Measurements from ENCODE around the gene ATE1. TPM values are rescaled to one million over a fixed set of nuclear protein-coding genes. Genes with fewer than 3 reads are reported as not detected.
A peak's percentile ranks its signal among the peaks of the same experiment; 100 is the strongest.

The ATE1 gene
- total RNA-seq, 1 donor from 2014 or later = 27.6 TPM

DNA sequence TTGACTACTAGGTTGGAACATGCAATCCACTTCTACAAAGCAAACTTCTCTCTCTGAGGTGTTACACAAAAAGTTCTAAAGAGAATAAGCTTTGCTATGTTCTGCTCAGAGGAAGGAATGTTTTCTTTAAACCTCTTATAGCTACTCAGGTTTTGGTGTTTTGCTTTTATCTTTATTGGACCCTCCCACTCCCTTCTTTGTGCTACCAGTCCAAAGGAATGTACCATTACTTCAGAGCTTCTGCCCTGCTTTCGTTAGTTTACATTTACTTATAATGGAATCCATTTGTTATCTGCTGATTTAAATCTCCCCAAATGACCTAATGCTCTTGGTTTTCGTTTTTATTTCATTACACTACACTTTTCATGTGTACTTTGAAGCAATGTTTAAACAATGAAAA, 154.9 kb downstream of the ATE1 start:
- Mint-ChIP-seq H3K4me3 (no peak overlapping the region), H3K36me3 (ENCODE audit: low read depth) (peaks cover 9% of the 10 kb centered on the region), H3K27ac (ENCODE audit: unreplicated experiment) (no peak overlapping the region), H3K27me3 (ENCODE audit: low read depth) (no peaks in the 10 kb centered on the region), H3K9me3 (peaks cover 5% of the 10 kb centered on the region), H3K4me1 (peaks cover 5% of the 10 kb centered on the region)
- TF ChIP-seq CTCF (conservative IDR thresholded peaks at IDR 0.05) = no peak
- DNase-seq (ENCODE audit: low read depth, low spot score) = no peak

GRCh38 chr10:121772406-121772805, 155.4 kb downstream of the ATE1 start:
- Mint-ChIP-seq H3K27me3 (ENCODE audit: low read depth) (no peaks in the 10 kb centered on the region), H3K27ac (ENCODE audit: unreplicated experiment) (no peak overlapping the region), H3K36me3 (ENCODE audit: low read depth) (peaks cover 14% of the 10 kb centered on the region), H3K4me3 (no peak overlapping the region), H3K4me1 (peaks cover 5% of the 10 kb centered on the region), H3K9me3 (peaks cover 9% of the 10 kb centered on the region)
- no peak for DNase-seq (ENCODE audit: low read depth, low spot score)
- TF ChIP-seq CTCF (conservative IDR thresholded peaks at IDR 0.05) = no peak

DNA sequence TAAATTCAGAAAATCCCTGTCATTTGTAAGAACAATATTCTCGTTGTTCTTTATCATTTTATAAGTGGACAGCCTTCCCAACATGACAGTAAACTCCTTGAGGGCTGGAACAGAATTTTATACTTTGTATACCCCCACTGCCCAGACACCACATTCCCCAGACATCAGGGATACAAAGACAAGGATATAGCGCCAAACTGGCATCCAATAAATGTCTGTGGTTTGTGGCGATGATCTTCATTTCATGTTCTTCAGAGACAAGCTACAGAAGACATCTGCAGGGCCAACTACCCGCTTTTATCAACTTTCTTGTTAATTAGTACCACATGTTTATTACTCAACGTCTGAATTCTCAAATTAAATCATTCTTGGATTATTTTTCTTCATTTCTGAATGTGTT, 155.9 kb downstream of the ATE1 start:
- TF ChIP-seq CTCF (conservative IDR thresholded peaks at IDR 0.05) = no peak
- Mint-ChIP-seq H3K4me1 (peaks cover 5% of the 10 kb centered on the region), H3K27ac (ENCODE audit: unreplicated experiment) (peak overlapping the region; percentile 24), H3K9me3 (peaks cover 11% of the 10 kb centered on the region), H3K27me3 (ENCODE audit: low read depth) (no peaks in the 10 kb centered on the region), H3K4me3 (no peak overlapping the region), H3K36me3 (ENCODE audit: low read depth) (peaks cover 18% of the 10 kb centered on the region)
- DNase-seq (ENCODE audit: low read depth, low spot score) = no peak

GRCh38 chr10:121766426-121766825, 161.4 kb downstream of the ATE1 start:
- Mint-ChIP-seq H3K36me3 (ENCODE audit: low read depth) (peaks cover 40% of the 10 kb centered on the region), H3K27me3 (ENCODE audit: low read depth) (no peaks in the 10 kb centered on the region), H3K9me3 (peaks cover 14% of the 10 kb centered on the region), H3K27ac (ENCODE audit: unreplicated experiment) (peak overlapping the region; percentile 55), H3K4me1 (no peaks in the 10 kb centered on the region), H3K4me3 (no peak overlapping the region)
- no peak for TF ChIP-seq CTCF (conservative IDR thresholded peaks at IDR 0.05)
- no peak for DNase-seq (ENCODE audit: low read depth, low spot score)

GRCh38 chr10:121765204-121765603, 162.6 kb downstream of the ATE1 start:
- H3K27ac Mint-ChIP-seq (ENCODE audit: unreplicated experiment) = no peak overlapping the region
- no peak overlapping the region for H3K4me3 Mint-ChIP-seq
- peaks cover 21% of the 10 kb centered on the region for H3K9me3 Mint-ChIP-seq

More at GRCh38 chr10:121765204-121765603, 162.6 kb downstream of the ATE1 start:
- Mint-ChIP-seq H3K4me1 (no peaks in the 10 kb centered on the region), H3K27me3 (ENCODE audit: low read depth) (no peaks in the 10 kb centered on the region), H3K36me3 (ENCODE audit: low read depth) (peaks cover 50% of the 10 kb centered on the region)
- no peak for DNase-seq (ENCODE audit: low read depth, low spot score)
- no peak for TF ChIP-seq CTCF (conservative IDR thresholded peaks at IDR 0.05)

Measured in neural crest cell (in vitro differentiated cells).